ENCODE data around the gene CSKMT. TPM values are rescaled to one million over a fixed set of nuclear protein-coding genes. Genes with fewer than 3 reads are reported as not detected.
"Not testable (repeated sequence)": the region's sequence is repeated elsewhere in the genome, so short reads cannot be mapped to it uniquely, and the experiment has no call there.

CSKMT gene
- total RNA-seq, 1 donor from 2014 or later = 21.3 TPM

GRCh38 chr11:62689421-62690183 lies 24.5 kb downstream of the CSKMT start, which contains the start of gene LRRN4CL:
Gene LRRN4CL (minus strand): TSS chr11:62689530. CDS start chr11:62688508, 1,022 bp downstream.
- DNase-seq (ENCODE audit: low read depth) = no peak
- H3K4me3 ChIP-seq (ENCODE audit: low read depth, low read length) = no peak within 1 kb of the TSS
- TF ChIP-seq, protein P1, sequence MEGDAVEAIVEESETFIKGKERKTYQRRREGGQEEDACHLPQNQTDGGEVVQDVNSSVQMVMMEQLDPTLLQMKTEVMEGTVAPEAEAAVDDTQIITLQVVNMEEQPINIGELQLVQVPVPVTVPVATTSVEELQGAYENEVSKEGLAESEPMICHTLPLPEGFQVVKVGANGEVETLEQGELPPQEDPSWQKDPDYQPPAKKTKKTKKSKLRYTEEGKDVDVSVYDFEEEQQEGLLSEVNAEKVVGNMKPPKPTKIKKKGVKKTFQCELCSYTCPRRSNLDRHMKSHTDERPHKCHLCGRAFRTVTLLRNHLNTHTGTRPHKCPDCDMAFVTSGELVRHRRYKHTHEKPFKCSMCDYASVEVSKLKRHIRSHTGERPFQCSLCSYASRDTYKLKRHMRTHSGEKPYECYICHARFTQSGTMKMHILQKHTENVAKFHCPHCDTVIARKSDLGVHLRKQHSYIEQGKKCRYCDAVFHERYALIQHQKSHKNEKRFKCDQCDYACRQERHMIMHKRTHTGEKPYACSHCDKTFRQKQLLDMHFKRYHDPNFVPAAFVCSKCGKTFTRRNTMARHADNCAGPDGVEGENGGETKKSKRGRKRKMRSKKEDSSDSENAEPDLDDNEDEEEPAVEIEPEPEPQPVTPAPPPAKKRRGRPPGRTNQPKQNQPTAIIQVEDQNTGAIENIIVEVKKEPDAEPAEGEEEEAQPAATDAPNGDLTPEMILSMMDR (IDR thresholded peaks at IDR 0.05; ENCODE audit: insufficient read depth, low read length, severe bottlenecking) = no peak
- no peaks in the 10 kb centered on the region for H3K27me3 ChIP-seq (ENCODE audit: control insufficient read depth, insufficient read depth, low read length)
- H3K36me3 ChIP-seq (ENCODE audit: control insufficient read depth, insufficient read depth, low read length) = peaks cover 10% of the 10 kb centered on the region
- FAIRE-seq = no peak

GRCh38 chr11:62693624-62694023 lies 28.5 kb downstream of the CSKMT start:
- not testable (repeated sequence) for H3K36me3 ChIP-seq (ENCODE audit: control insufficient read depth, insufficient read depth, low read length)

GRCh38 chr11:62694455-62695167 lies 29.5 kb downstream of the CSKMT start:
- FAIRE-seq (no peak), DNase-seq (ENCODE audit: low read depth) (peak; percentile 68)
- Histone ChIP-seq H3K4me3 (ENCODE audit: low read depth, low read length) (no peak overlapping the region), H3K36me3 (ENCODE audit: control insufficient read depth, insufficient read depth, low read length) (peaks cover 10% of the 10 kb centered on the region), H3K27me3 (ENCODE audit: control insufficient read depth, insufficient read depth, low read length) (no peaks in the 10 kb centered on the region)
- TF ChIP-seq, protein P1 (IDR thresholded peaks at IDR 0.05; ENCODE audit: insufficient read depth, low read length, severe bottlenecking) = peak; percentile 80

More at GRCh38 chr11:62693624-62694023, 28.5 kb downstream of the CSKMT start:
- not testable (repeated sequence) for FAIRE-seq; H3K4me3 ChIP-seq (ENCODE audit: low read depth, low read length); DNase-seq (ENCODE audit: low read depth); H3K27me3 ChIP-seq (ENCODE audit: control insufficient read depth, insufficient read depth, low read length)

GRCh38 chr11:62702246-62702645 lies 37.1 kb downstream of the CSKMT start:
- no peaks in the 10 kb centered on the region for H3K36me3 ChIP-seq (ENCODE audit: control insufficient read depth, insufficient read depth, low read length)
- TF ChIP-seq, protein P1 (IDR thresholded peaks at IDR 0.05; ENCODE audit: insufficient read depth, low read length, severe bottlenecking) = no peak
- no peak for FAIRE-seq
- peak; percentile 49 for DNase-seq (ENCODE audit: low read depth)
- H3K27me3 ChIP-seq (ENCODE audit: control insufficient read depth, insufficient read depth, low read length) = no peaks in the 10 kb centered on the region
- no peak overlapping the region for H3K4me3 ChIP-seq (ENCODE audit: low read depth, low read length)

- not testable (repeated sequence) for H3K27me3 ChIP-seq (ENCODE audit: control insufficient read depth, insufficient read depth, low read length); FAIRE-seq; H3K4me3 ChIP-seq (ENCODE audit: low read depth, low read length); DNase-seq (ENCODE audit: low read depth); H3K36me3 ChIP-seq (ENCODE audit: control insufficient read depth, insufficient read depth, low read length)
Measured at GRCh38 chr11:62703921-62704320, 38.8 kb downstream of the CSKMT start.

DNA sequence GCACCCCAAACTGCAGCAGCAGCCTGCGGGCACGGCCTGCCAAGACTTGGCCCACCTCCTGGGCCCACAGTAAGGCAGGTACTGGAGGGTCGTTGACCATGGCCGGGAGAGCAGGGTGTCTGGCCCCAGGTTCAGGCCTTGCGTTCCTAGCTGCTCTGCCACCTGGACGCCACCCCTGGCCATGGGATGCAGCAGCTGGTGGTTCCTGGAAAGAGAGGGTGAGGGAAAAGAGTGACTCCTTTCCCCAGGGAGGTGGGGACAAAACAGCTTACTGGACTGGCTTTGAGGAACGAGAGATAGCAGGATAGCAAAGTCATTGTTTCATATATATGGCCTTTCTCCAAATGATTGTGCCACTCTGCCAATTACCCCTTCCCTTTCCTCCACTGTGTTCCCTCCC lies 40.3 kb downstream of the CSKMT start:
- Histone ChIP-seq H3K4me3 (ENCODE audit: low read depth, low read length) (peak overlapping the region; percentile 60), H3K36me3 (ENCODE audit: control insufficient read depth, insufficient read depth, low read length) (peaks cover 2% of the 10 kb centered on the region), H3K27me3 (ENCODE audit: control insufficient read depth, insufficient read depth, low read length) (no peaks in the 10 kb centered on the region)
- TF ChIP-seq, protein P1 (IDR thresholded peaks at IDR 0.05; ENCODE audit: insufficient read depth, low read length, severe bottlenecking) = no peak
- DNase-seq (ENCODE audit: low read depth) (no peak), FAIRE-seq (no peak)

Measured in bronchial epithelial cell (primary cell).